ENCODE results near the gene LCLAT1. TPM values are rescaled to one million over a fixed set of nuclear protein-coding genes. Genes with fewer than 3 reads are reported as not detected.

The LCLAT1 gene
- total RNA-seq, 2 experiments from 2014 or later = 9.2 to 19.6 TPM

GRCh38 chr2:30591186-30591585 is 144.1 kb downstream of the LCLAT1 start:
- Histone ChIP-seq H3K79me2 (ENCODE audit: insufficient read depth, low read depth, low read length) (no peaks in the 10 kb centered on the region), H3K9me3 (ENCODE audit: low read length) (no peaks in the 10 kb centered on the region), H3K4me1 (ENCODE audit: insufficient read depth, low read length, poor library complexity, severe bottlenecking) (no peaks in the 10 kb centered on the region), H3K4me3 (ENCODE audit: low read depth, low read length, poor library complexity, severe bottlenecking) (no peak overlapping the region), H2AFZ (ENCODE audit: low read length) (no peak overlapping the region), H3K9me2 (ENCODE audit: insufficient read depth, low read length) (0 out of 2 replicates have a peak, but pooled peaks cover 3% of the 10 kb centered on the region), H3K4me2 (ENCODE audit: low read length) (no peak overlapping the region), H3K27ac (ENCODE audit: low read depth, low read length, poor library complexity, severe bottlenecking) (no peak overlapping the region), H4K20me1 (ENCODE audit: insufficient read depth, low read length) (no peaks in the 10 kb centered on the region), H3K36me3 (ENCODE audit: insufficient read depth, low read length) (no peaks in the 10 kb centered on the region)
- POLR2A ChIA-PET = interaction anchor here (0.5 to 1.1 kb wide), 3 partner anchors 9 to 638 kb away, joined by 3 to 7 read pairs (median 3); no protein-coding TSS in a partner anchor
- intact Hi-C loops (cut with micrococcal nuclease; ENCODE audit: unreplicated experiment) = no loop called here
- CTCF ChIA-PET (ENCODE audit: unreplicated experiment) = no interaction called here
- DNase-seq (ENCODE audit: low spot score) = no peak
- TF ChIP-seq EZH2phosphoT487 (IDR thresholded peaks at IDR 0.05; ENCODE audit: borderline replicate concordance, low read depth, low read length) = no peak
- TF ChIP-seq, protein P1, sequence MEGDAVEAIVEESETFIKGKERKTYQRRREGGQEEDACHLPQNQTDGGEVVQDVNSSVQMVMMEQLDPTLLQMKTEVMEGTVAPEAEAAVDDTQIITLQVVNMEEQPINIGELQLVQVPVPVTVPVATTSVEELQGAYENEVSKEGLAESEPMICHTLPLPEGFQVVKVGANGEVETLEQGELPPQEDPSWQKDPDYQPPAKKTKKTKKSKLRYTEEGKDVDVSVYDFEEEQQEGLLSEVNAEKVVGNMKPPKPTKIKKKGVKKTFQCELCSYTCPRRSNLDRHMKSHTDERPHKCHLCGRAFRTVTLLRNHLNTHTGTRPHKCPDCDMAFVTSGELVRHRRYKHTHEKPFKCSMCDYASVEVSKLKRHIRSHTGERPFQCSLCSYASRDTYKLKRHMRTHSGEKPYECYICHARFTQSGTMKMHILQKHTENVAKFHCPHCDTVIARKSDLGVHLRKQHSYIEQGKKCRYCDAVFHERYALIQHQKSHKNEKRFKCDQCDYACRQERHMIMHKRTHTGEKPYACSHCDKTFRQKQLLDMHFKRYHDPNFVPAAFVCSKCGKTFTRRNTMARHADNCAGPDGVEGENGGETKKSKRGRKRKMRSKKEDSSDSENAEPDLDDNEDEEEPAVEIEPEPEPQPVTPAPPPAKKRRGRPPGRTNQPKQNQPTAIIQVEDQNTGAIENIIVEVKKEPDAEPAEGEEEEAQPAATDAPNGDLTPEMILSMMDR (conservative IDR thresholded peaks at IDR 0.05; ENCODE audit: low read length) = no peak
- BruUV-seq (replicated peaks) = no TSS peak

DNA sequence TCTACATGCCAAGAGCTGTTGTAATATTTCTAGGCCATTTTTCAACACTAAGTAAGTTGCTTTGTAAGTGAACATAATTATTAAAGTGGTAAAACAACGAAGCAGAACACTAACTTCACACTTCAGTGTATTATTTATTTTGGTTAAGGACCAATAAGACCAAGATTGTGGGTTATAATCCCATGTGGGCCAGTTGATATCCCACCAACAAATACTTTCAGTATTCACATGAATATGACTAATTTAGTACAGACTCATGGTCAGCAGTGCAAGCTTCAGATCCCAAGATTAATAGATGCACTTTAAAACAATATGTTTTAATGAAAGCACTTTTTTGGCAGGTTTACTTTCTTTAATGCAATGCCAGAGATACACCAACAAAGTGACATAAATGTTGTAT is 154.3 kb downstream of the LCLAT1 start:
- Histone ChIP-seq H2AFZ (ENCODE audit: low read length) (no peak overlapping the region), H4K20me1 (ENCODE audit: insufficient read depth, low read length) (no peaks in the 10 kb centered on the region), H3K79me2 (ENCODE audit: insufficient read depth, low read depth, low read length) (no peaks in the 10 kb centered on the region), H3K9me3 (ENCODE audit: low read length) (no peaks in the 10 kb centered on the region), H3K4me1 (ENCODE audit: insufficient read depth, low read length, poor library complexity, severe bottlenecking) (no peaks in the 10 kb centered on the region), H3K36me3 (ENCODE audit: insufficient read depth, low read length) (no peaks in the 10 kb centered on the region), H3K4me2 (ENCODE audit: low read length) (no peak overlapping the region), H3K27ac (ENCODE audit: low read depth, low read length, poor library complexity, severe bottlenecking) (no peak overlapping the region), H3K9me2 (ENCODE audit: insufficient read depth, low read length) (no peaks in the 10 kb centered on the region), H3K4me3 (ENCODE audit: low read depth, low read length, poor library complexity, severe bottlenecking) (no peak overlapping the region)
- ChIA-PET POLR2A (interaction anchor here (1.3 kb wide), 1 partner anchor 10 kb away, joined by 6 read pairs; no protein-coding TSS in a partner anchor), CTCF (ENCODE audit: unreplicated experiment) (no interaction called here)
- TF ChIP-seq, protein P1 (conservative IDR thresholded peaks at IDR 0.05; ENCODE audit: low read length) = no peak
- no peak for TF ChIP-seq EZH2phosphoT487 (IDR thresholded peaks at IDR 0.05; ENCODE audit: borderline replicate concordance, low read depth, low read length)
- intact Hi-C loops (cut with micrococcal nuclease; ENCODE audit: unreplicated experiment) = no loop called here
- DNase-seq (ENCODE audit: low spot score) = no peak
- no TSS peak for BruUV-seq (replicated peaks)

DNA sequence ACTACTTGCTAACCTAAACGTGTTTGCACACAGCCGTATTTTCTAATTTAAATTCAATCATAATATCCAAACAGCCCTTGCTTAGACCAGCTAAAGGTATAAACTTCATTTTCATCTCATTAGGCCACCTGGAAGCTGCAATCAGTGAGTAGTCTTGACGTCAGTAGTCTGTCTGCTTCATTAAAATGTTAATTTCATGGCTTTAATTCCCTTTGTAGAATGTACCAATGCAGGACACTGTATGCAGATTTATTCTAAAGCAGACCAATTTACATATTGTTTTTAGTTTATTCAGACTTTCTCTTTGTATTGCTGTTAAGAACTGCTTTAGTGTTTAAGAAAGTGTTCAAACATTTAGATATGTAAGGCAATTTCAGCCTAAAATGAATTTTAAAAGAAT is 158.2 kb downstream of the LCLAT1 start:
- no peaks in the 10 kb centered on the region for H4K20me1 ChIP-seq (ENCODE audit: insufficient read depth, low read length)
- H3K9me3 ChIP-seq (ENCODE audit: low read length) = no peaks in the 10 kb centered on the region
- intact Hi-C loops (cut with micrococcal nuclease; ENCODE audit: unreplicated experiment) = no loop called here
- ChIA-PET POLR2A (no interaction called here), CTCF (ENCODE audit: unreplicated experiment) (no interaction called here)
- no TSS peak for BruUV-seq (replicated peaks)
- no peak overlapping the region for H3K4me3 ChIP-seq (ENCODE audit: low read depth, low read length, poor library complexity, severe bottlenecking)
- TF ChIP-seq, protein P1 (conservative IDR thresholded peaks at IDR 0.05; ENCODE audit: low read length) = no peak
- no peak for TF ChIP-seq EZH2phosphoT487 (IDR thresholded peaks at IDR 0.05; ENCODE audit: borderline replicate concordance, low read depth, low read length)
- no peaks in the 10 kb centered on the region for H3K79me2 ChIP-seq (ENCODE audit: insufficient read depth, low read depth, low read length)
- no peaks in the 10 kb centered on the region for H3K36me3 ChIP-seq (ENCODE audit: insufficient read depth, low read length)
- no peaks in the 10 kb centered on the region for H3K4me1 ChIP-seq (ENCODE audit: insufficient read depth, low read length, poor library complexity, severe bottlenecking)
- H3K4me2 ChIP-seq (ENCODE audit: low read length) = no peak overlapping the region
- no peak overlapping the region for H3K27ac ChIP-seq (ENCODE audit: low read depth, low read length, poor library complexity, severe bottlenecking)
- H2AFZ ChIP-seq (ENCODE audit: low read length) = no peak overlapping the region
- no peaks in the 10 kb centered on the region for H3K9me2 ChIP-seq (ENCODE audit: insufficient read depth, low read length)
- DNase-seq (ENCODE audit: low spot score) = no peak

Measured in OCI-LY7 (cell line).